ENCODE measurements around the gene ATG16L2.

DNA sequence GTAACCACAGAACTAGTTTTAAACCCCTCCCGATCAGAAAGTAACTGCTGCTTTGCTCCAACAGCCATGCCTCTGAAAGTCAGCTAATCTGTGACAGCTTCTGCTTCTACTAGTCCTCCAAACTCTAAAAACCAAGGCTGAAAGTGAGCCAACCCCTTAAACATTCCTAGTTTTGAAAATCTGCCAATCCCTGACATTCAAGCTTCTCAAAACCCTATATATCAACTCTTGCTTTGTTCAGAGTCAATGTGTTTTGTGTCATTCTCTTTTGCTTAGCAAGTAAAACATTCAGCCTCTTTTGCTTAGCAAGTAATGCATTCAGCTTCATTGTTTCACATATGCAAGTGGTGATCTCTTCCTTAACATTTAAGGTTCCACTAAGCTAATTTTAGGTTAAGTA, 56.9 kb downstream of the ATG16L2 start:
- no peak for TF ChIP-seq POLR2AphosphoS5 (IDR thresholded peaks at IDR 0.05)
- TF ChIP-seq, protein P1, sequence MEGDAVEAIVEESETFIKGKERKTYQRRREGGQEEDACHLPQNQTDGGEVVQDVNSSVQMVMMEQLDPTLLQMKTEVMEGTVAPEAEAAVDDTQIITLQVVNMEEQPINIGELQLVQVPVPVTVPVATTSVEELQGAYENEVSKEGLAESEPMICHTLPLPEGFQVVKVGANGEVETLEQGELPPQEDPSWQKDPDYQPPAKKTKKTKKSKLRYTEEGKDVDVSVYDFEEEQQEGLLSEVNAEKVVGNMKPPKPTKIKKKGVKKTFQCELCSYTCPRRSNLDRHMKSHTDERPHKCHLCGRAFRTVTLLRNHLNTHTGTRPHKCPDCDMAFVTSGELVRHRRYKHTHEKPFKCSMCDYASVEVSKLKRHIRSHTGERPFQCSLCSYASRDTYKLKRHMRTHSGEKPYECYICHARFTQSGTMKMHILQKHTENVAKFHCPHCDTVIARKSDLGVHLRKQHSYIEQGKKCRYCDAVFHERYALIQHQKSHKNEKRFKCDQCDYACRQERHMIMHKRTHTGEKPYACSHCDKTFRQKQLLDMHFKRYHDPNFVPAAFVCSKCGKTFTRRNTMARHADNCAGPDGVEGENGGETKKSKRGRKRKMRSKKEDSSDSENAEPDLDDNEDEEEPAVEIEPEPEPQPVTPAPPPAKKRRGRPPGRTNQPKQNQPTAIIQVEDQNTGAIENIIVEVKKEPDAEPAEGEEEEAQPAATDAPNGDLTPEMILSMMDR (IDR thresholded peaks at IDR 0.05): no peak
